ENCODE results near the gene SNX18. TPM values are rescaled to one million over a fixed set of nuclear protein-coding genes. Genes with fewer than 3 reads are reported as not detected.

Gene SNX18
- total and polyA plus RNA-seq, 2 of the 8 experiments (the other 6 are each of a cell fraction or from before 2014, with no cell fraction given): 5.8 to 17.7 TPM

DNA sequence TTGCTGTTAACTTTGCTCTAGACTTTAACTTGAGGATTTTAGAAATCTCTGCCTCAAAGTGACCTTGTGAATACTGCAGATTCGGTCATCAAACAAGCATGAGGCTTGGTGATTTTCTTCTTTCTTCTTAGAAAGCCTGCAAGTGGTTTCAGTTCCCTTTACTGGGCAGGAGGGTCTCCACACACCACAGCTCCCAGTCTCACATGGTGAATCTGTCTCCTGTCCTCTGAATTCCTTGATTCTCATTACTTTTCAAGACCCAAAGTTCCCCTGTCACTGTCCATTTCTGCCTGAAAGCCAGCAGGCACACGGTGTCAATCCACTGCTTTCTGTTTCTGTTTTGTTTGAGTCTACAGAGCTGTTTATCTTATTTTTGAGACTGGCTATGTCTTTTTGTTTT is 47.9 kb upstream of the SNX18 start:
- 86% methylated on average over 2 of the region's 2 CpGs; no CpG with 5 or more reads in 1 of the 2 experiments for WGBS, 2 experiments (ENCODE audit: extremely low coverage in 1 of 2, insufficient coverage in 1 of 2, insufficient read length in 1 of 2, insufficient replicate concordance in 2 of 2, low coverage in 1 of 2, low lambda C conversion rate in 2 of 2, missing lambda C conversion rate in 1 of 2)
- no peak overlapping the region for H2BK15ac ChIP-seq (ENCODE audit: low read length)
- no peak overlapping the region for H3K56ac ChIP-seq (replicated peaks; ENCODE audit: insufficient read length, low read depth, low read length)
- 0 out of 2 replicates have a peak overlapping the region, but pooled peaks have one; percentile 40 for H2AFZ ChIP-seq (ENCODE audit: low read length)
- no peak overlapping the region for H3K4me2 ChIP-seq (ENCODE audit: insufficient read depth in 1 of 2, low read depth in 2 of 2, low read length in 2 of 2)
- no peaks in the 10 kb centered on the region for H3K4me1 ChIP-seq (replicated peaks in 1 of 4; ENCODE audit: control insufficient read depth in 3 of 4, insufficient read depth in 4 of 4, low read length in 3 of 4)
- H3K18ac ChIP-seq (ENCODE audit: extremely low read depth, low read length): no peak overlapping the region
- H3K79me2 ChIP-seq (ENCODE audit: control insufficient read depth in 1 of 2, insufficient read depth in 2 of 2, low read length in 2 of 2): no peaks in the 10 kb centered on the region
- H2AK5ac ChIP-seq (ENCODE audit: low read depth, low read length): no peak overlapping the region
- H3K79me1 ChIP-seq (ENCODE audit: low read depth, low read length): no peaks in the 10 kb centered on the region
- no peak overlapping the region for H4K91ac ChIP-seq (replicated peaks; ENCODE audit: insufficient read length, low read length)
- FAIRE-seq (no peak), DNase-seq (ENCODE audit: low read depth in 1 of 2, low spot score in 2 of 2) (no peak)
- H3K27ac ChIP-seq (ENCODE audit: low read depth, low read length): no peak overlapping the region
- ChIA-PET POLR2A (ENCODE audit: partially characterized antibody) (no interaction called here), CTCF (ENCODE audit: partially characterized antibody) (interaction anchor here (1.3 to 3.3 kb wide), 2 partner anchors 19 to 26 kb away, joined by 3 to 18 read pairs; no protein-coding TSS in a partner anchor)
- no peak for TF ChIP-seq CTCF (IDR thresholded peaks at IDR 0.05; ENCODE audit: control extremely low read depth in 1 of 3, insufficient read depth in 1 of 3, low read depth in 1 of 3, low read length in 3 of 3)
- TF ChIP-seq, protein P1, sequence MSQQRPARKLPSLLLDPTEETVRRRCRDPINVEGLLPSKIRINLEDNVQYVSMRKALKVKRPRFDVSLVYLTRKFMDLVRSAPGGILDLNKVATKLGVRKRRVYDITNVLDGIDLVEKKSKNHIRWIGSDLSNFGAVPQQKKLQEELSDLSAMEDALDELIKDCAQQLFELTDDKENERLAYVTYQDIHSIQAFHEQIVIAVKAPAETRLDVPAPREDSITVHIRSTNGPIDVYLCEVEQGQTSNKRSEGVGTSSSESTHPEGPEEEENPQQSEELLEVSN (IDR thresholded peaks at IDR 0.05): no peak
- no peak for TF ChIP-seq BACH1 (IDR thresholded peaks at IDR 0.05; ENCODE audit: low read length)
- TF ChIP-seq ZNF274 (IDR thresholded peaks at IDR 0.05; ENCODE audit: borderline replicate concordance, extremely low read depth, low read length): no peak
- TF ChIP-seq TAF1 (IDR thresholded peaks at IDR 0.05; ENCODE audit: low read depth, low read length): no peak
- TF ChIP-seq SRF (IDR thresholded peaks at IDR 0.05; ENCODE audit: low read depth, low read length): no peak
- TF ChIP-seq CHD1 (IDR thresholded peaks at IDR 0.05; ENCODE audit: low read depth, low read length): no peak
- TF ChIP-seq KDM1A (IDR thresholded peaks at IDR 0.05; ENCODE audit: borderline replicate concordance, low read length): no peak
- TF ChIP-seq POU5F1 (IDR thresholded peaks at IDR 0.05; ENCODE audit: low read depth, low read length): no peak
- TF ChIP-seq SIX5 (IDR thresholded peaks at IDR 0.05; ENCODE audit: low read depth, low read length): no peak
- no peak for TF ChIP-seq TBP (IDR thresholded peaks at IDR 0.05; ENCODE audit: low read depth, low read length)
- H3K9me3 ChIP-seq (ENCODE audit: insufficient read depth in 2 of 2, low read depth in 1 of 2, low read length in 1 of 2): no peaks in the 10 kb centered on the region
- no peak overlapping the region for H3K23ac ChIP-seq (ENCODE audit: insufficient read length)
- no peaks in the 10 kb centered on the region for H3K23me2 ChIP-seq (ENCODE audit: low read depth, low read length)
- no peak overlapping the region for H3K9ac ChIP-seq (replicated peaks in 1 of 4; ENCODE audit: extremely low read depth in 1 of 4, low read depth in 3 of 4, low read length in 3 of 4)
- no peak overlapping the region for H3K14ac ChIP-seq (ENCODE audit: insufficient read length)
- H3K4ac ChIP-seq (replicated peaks; ENCODE audit: insufficient read length, low read depth, low read length): no peak overlapping the region
- H2BK12ac ChIP-seq (ENCODE audit: low read depth, low read length): no peak overlapping the region
- no peak overlapping the region for H4K5ac ChIP-seq (ENCODE audit: insufficient read length, low read depth, low read length)
- no peak overlapping the region for H4K8ac ChIP-seq (ENCODE audit: extremely low read depth, insufficient read depth, low read length)
- no peak overlapping the region for H2BK20ac ChIP-seq (ENCODE audit: low read length)
- no peak overlapping the region for H2BK120ac ChIP-seq (replicated peaks; ENCODE audit: low read depth, low read length)
- H3K36me3 ChIP-seq (ENCODE audit: control insufficient read depth in 2 of 4, insufficient read depth in 4 of 4, low read length in 3 of 4): no peaks in the 10 kb centered on the region
- no peaks in the 10 kb centered on the region for H4K20me1 ChIP-seq (replicated peaks in 1 of 2; ENCODE audit: control insufficient read depth in 1 of 2, insufficient read depth in 2 of 2, low read length in 2 of 2)
- H2BK5ac ChIP-seq (ENCODE audit: low read depth, low read length): no peak overlapping the region
- no peaks in the 10 kb centered on the region for H3K27me3 ChIP-seq (replicated peaks in 1 of 4; ENCODE audit: control insufficient read depth in 3 of 4, extremely low read depth in 1 of 4, insufficient read depth in 3 of 4, low read length in 3 of 4)
- H3K4me3 ChIP-seq (ENCODE audit: extremely low read depth in 1 of 4, insufficient read depth in 2 of 4, low read depth in 3 of 4, low read length in 4 of 4): no peak overlapping the region

Measured in H1 (cell line).